ENCODE results near the gene VPS33A. TPM values are rescaled to one million over a fixed set of nuclear protein-coding genes. Genes with fewer than 3 reads are reported as not detected.

VPS33A gene
- total and polyA plus RNA-seq, 2 experiments from 2014 or later, result 23.1 to 35.2 TPM

DNA sequence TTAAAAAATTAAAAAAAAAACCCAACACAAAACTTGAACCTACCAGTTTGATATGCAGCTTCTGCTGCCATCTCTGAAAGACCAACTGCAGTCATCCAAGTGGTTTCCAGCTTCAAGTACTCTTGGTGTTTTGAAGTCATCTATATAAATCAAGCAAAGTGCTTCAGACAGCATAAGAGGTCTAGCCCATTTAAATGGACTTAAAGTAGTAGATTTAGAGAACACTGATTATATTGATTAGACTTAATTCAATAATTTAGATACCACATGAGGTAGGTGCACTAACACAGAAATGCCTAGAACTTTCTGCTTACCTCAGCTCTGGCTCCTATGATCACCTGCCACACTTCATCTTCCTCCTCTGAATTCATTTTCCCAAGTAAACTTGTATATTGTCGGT, 49.8 kb downstream of the VPS33A start:
- H4K20me1 ChIP-seq (ENCODE audit: insufficient read depth, poor library complexity, severe bottlenecking), result peaks cover 9% of the 10 kb centered on the region
- DNase-seq (ENCODE audit: low spot score), result no peak

DNA sequence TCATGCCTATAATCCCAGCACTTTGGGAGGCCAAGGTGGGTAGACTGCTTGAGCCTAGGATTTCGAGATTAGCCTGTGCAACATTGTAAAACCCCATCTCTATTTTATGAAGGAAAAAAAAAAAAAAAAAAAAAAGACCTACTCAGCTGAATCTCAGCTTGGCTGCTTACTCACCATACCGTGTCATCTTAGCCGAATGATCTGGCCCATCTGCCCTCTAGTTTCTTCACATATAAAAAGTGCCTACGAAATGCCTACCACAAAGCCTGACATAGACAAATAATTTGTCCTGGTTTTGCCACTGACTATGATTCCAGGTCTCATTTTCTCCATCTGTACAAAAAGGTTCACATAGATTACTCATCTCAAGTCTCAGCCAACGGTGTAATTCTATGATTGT, 50.5 kb downstream of the VPS33A start:
- Histone ChIP-seq H3K4me3 (no peak overlapping the region), H2AFZ (no peak overlapping the region), H3K4me2 (no peak overlapping the region), H3K79me2 (peaks cover 24% of the 10 kb centered on the region), H3K27me3 (no peaks in the 10 kb centered on the region), H3K36me3 (replicated peaks; ENCODE audit: insufficient read depth, low read depth) (no peaks in the 10 kb centered on the region), H3K4me1 (ENCODE audit: insufficient read depth) (no peaks in the 10 kb centered on the region), H3K27ac (no peak overlapping the region), H4K20me1 (ENCODE audit: insufficient read depth, poor library complexity, severe bottlenecking) (peaks cover 9% of the 10 kb centered on the region), H3K9me2 (replicated peaks; ENCODE audit: insufficient read depth) (no peaks in the 10 kb centered on the region), H3K9me3 (ENCODE audit: low read depth) (no peaks in the 10 kb centered on the region)
- TF ChIP-seq CTCF (IDR thresholded peaks at IDR 0.05; ENCODE audit: poor library complexity), result no peak
- TF ChIP-seq EZH2phosphoT487 (IDR thresholded peaks at IDR 0.05; ENCODE audit: low read depth, severe bottlenecking, unreplicated experiment), result no peak
- no peak for TF ChIP-seq EZH2 (IDR thresholded peaks at IDR 0.05; ENCODE audit: borderline replicate concordance)
- no peak for DNase-seq (ENCODE audit: low spot score)
- WGBS (ENCODE audit: low lambda C conversion rate, missing lambda C conversion rate), result 95% methylated on average over 5 of the region's 5 CpGs

More for the DNA sequence above, 49.8 kb downstream of the VPS33A start:
- no peaks in the 10 kb centered on the region for H3K36me3 ChIP-seq (replicated peaks; ENCODE audit: insufficient read depth, low read depth)
- no peaks in the 10 kb centered on the region for H3K9me3 ChIP-seq (ENCODE audit: low read depth)
- 96% methylated on average over 1 of the region's 1 CpG for WGBS (ENCODE audit: low lambda C conversion rate, missing lambda C conversion rate)
- H3K4me2 ChIP-seq, result no peak overlapping the region
- TF ChIP-seq EZH2phosphoT487 (IDR thresholded peaks at IDR 0.05; ENCODE audit: low read depth, severe bottlenecking, unreplicated experiment) (no peak), EZH2 (IDR thresholded peaks at IDR 0.05; ENCODE audit: borderline replicate concordance) (no peak), CTCF (IDR thresholded peaks at IDR 0.05; ENCODE audit: poor library complexity) (no peak)
- no peaks in the 10 kb centered on the region for H3K9me2 ChIP-seq (replicated peaks; ENCODE audit: insufficient read depth)
- H3K4me1 ChIP-seq (ENCODE audit: insufficient read depth), result no peaks in the 10 kb centered on the region
- H3K4me3 ChIP-seq, result no peak overlapping the region
- H3K27ac ChIP-seq, result no peak overlapping the region
- no peak overlapping the region for H2AFZ ChIP-seq
- H3K79me2 ChIP-seq, result peaks cover 31% of the 10 kb centered on the region
- no peaks in the 10 kb centered on the region for H3K27me3 ChIP-seq

DNA sequence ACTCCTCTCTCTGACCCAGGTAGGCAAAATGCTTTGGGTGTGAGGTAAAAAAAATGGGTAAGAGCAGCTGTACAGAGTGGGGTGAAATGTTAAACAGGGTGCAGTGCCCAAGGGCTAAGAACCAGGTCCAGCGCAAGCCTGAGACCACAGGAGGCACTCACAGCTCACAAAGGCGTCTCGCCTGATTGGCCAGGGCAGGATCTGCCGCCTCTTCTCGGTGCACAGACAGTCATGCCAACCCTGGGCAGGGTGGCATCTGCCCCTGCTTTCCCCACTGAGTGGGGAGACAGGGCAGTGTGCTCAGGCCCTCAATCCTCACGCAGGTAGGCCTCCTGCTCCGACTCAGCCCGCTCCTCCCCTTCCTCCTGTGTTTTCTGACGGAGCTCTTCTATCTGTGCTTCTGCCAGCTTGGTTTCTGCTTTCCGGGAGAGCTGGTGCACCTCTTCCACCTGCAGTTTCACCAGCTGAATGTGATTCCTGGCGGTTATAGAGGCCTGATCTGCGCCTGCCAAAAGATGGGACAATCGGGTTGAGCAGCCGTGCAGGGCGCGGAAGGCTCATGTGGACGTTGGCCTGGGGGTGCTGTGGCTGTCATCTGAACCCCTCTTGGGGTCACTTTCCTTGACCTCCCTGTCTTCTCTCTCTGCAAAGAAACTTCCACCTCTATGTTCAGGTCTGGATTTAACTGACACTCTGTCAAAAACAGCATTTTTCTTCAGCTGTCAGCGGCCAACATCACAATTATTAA, 58.0 kb downstream of the VPS33A start:
- H3K27ac ChIP-seq, result no peak overlapping the region
- no peak overlapping the region for H3K4me2 ChIP-seq
- DNase-seq (ENCODE audit: low spot score), result no peak
- WGBS (ENCODE audit: low lambda C conversion rate, missing lambda C conversion rate), result 97% methylated on average over 18 of the region's 18 CpGs
- no peaks in the 10 kb centered on the region for H3K79me2 ChIP-seq
- H3K9me2 ChIP-seq (replicated peaks; ENCODE audit: insufficient read depth), result no peaks in the 10 kb centered on the region
- H3K4me1 ChIP-seq (ENCODE audit: insufficient read depth), result peaks cover 2% of the 10 kb centered on the region
- H3K27me3 ChIP-seq, result peaks cover 25% of the 10 kb centered on the region
- H2AFZ ChIP-seq, result no peak overlapping the region
- H3K36me3 ChIP-seq (replicated peaks; ENCODE audit: insufficient read depth, low read depth), result no peaks in the 10 kb centered on the region
- TF ChIP-seq EZH2phosphoT487 (IDR thresholded peaks at IDR 0.05; ENCODE audit: low read depth, severe bottlenecking, unreplicated experiment) (no peak), EZH2 (IDR thresholded peaks at IDR 0.05; ENCODE audit: borderline replicate concordance) (no peak), CTCF (IDR thresholded peaks at IDR 0.05; ENCODE audit: poor library complexity) (no peak)
- H3K9me3 ChIP-seq (ENCODE audit: low read depth), result no peaks in the 10 kb centered on the region
- H3K4me3 ChIP-seq, result no peak overlapping the region
- H4K20me1 ChIP-seq (ENCODE audit: insufficient read depth, poor library complexity, severe bottlenecking), result no peaks in the 10 kb centered on the region

All from hepatocyte (in vitro differentiated cells).